A673 (cell line): ENCODE data around the gene ITGB1BP1.

Experiments used
- EZH2 ChIP-seq: fragments of 200-600 bp; sonication (generic); IDR thresholded peaks from 2 replicates; pipeline ENCODE4 v1.6.1; 2017; ENCODE audit warnings: borderline replicate concordance, low read depth, mild to moderate bottlenecking, mixed read lengths, antibody characterized with exemption, low read length; ENCODE audit not compliant: poor library complexity, severe bottlenecking
- TF ChIP-seq, protein P1 (sequence below): fragments of 300-800, 200-600 bp; sonication (generic); conservative IDR thresholded peaks from 2 replicates; pipeline ENCODE4 v1.5.1; 2017; ENCODE audit warnings: low read depth, mild to moderate bottlenecking, antibody characterized with exemption, low read length, moderate library complexity, mixed read lengths

DNA sequence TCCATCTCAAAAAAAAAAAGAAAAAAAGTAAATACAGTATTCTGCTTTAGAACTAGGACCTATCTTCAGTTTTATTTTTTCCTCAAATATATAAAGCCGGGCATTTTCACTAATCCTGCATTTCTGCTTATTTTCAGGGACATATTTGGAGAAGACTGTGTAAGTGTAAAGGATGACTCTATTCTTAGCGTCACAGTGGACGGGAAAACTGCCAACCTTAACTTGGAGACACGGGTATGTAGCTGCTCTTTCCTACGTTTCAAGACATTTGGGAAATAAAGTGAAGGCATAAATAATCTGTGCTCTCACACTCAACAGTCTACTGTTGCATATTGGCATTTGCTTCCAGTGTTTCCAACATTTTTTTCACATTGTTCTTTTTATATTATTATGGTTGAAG lies 47.9 kb upstream of the ITGB1BP1 start:
- TF ChIP-seq EZH2, result no peak
- TF ChIP-seq, protein P1, sequence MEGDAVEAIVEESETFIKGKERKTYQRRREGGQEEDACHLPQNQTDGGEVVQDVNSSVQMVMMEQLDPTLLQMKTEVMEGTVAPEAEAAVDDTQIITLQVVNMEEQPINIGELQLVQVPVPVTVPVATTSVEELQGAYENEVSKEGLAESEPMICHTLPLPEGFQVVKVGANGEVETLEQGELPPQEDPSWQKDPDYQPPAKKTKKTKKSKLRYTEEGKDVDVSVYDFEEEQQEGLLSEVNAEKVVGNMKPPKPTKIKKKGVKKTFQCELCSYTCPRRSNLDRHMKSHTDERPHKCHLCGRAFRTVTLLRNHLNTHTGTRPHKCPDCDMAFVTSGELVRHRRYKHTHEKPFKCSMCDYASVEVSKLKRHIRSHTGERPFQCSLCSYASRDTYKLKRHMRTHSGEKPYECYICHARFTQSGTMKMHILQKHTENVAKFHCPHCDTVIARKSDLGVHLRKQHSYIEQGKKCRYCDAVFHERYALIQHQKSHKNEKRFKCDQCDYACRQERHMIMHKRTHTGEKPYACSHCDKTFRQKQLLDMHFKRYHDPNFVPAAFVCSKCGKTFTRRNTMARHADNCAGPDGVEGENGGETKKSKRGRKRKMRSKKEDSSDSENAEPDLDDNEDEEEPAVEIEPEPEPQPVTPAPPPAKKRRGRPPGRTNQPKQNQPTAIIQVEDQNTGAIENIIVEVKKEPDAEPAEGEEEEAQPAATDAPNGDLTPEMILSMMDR, result no peak
